ENCODE results near the gene COL23A1. TPM values are rescaled to one million over a fixed set of nuclear protein-coding genes. Genes with fewer than 3 reads are reported as not detected.

The COL23A1 gene
- total and polyA plus RNA-seq, 8 donors = 0.52 to 9.5 (median 7.5) TPM

GRCh38 chr5:178271726-178272479 lies 318.3 kb downstream of the COL23A1 start:
- Histone ChIP-seq H3K27ac (no peak overlapping the region), H3K27me3 (no peaks in the 10 kb centered on the region), H3K4me1 (no peaks in the 10 kb centered on the region), H3K36me3 (no peaks in the 10 kb centered on the region), H3K9me3 (peaks cover 0 to 4% of the 10 kb centered on the region in 2 donors), H3K4me3 (no peak overlapping the region)
- TF ChIP-seq CTCF (IDR thresholded peaks at IDR 0.05) = no peak
- intact Hi-C loops (cut with DNase I) = loop anchor here in 1 of 2 donors (10.0 kb wide), 1 partner anchor 313 kb away; no protein-coding TSS in a partner anchor
- ATAC-seq (no peak), DNase-seq (peak in 1 of 4 donors; percentile 70)

- ATAC-seq (no peak), DNase-seq (no peak)
- Histone ChIP-seq H3K36me3 (no peaks in the 10 kb centered on the region), H3K27ac (no peak overlapping the region), H3K4me3 (no peak overlapping the region), H3K9me3 (peaks cover 0 to 4% of the 10 kb centered on the region in 2 donors), H3K4me1 (no peaks in the 10 kb centered on the region), H3K27me3 (no peaks in the 10 kb centered on the region)
- intact Hi-C loops (cut with DNase I) = loop anchor here in 1 of 2 donors (10.0 kb wide), 1 partner anchor 314 kb away; no protein-coding TSS in a partner anchor
- no peak for TF ChIP-seq CTCF (IDR thresholded peaks at IDR 0.05)
Observed at GRCh38 chr5:178271231-178271630, 319.0 kb downstream of the COL23A1 start.

- H3K27ac ChIP-seq = no peak overlapping the region
- no peaks in the 10 kb centered on the region for H3K27me3 ChIP-seq
- no peak for DNase-seq
- H3K36me3 ChIP-seq = no peaks in the 10 kb centered on the region
- intact Hi-C loops (cut with DNase I) = no loop called here
- no peaks in the 10 kb centered on the region for H3K9me3 ChIP-seq
- ATAC-seq = no peak
- no peaks in the 10 kb centered on the region for H3K4me1 ChIP-seq
- no peak overlapping the region for H3K4me3 ChIP-seq
- TF ChIP-seq CTCF (IDR thresholded peaks at IDR 0.05) = no peak
Observed at GRCh38 chr5:178269499-178269898, 320.7 kb downstream of the COL23A1 start.

GRCh38 chr5:178267876-178268275 lies 322.3 kb downstream of the COL23A1 start:
- H3K27me3 ChIP-seq = no peaks in the 10 kb centered on the region
- no peaks in the 10 kb centered on the region for H3K4me1 ChIP-seq
- no peak for TF ChIP-seq CTCF (IDR thresholded peaks at IDR 0.05)
- DNase-seq (peak in 1 of 4 donors; percentile 60), ATAC-seq (no peak)
- H3K36me3 ChIP-seq = no peaks in the 10 kb centered on the region
- H3K9me3 ChIP-seq = no peaks in the 10 kb centered on the region
- no peak overlapping the region for H3K27ac ChIP-seq
- intact Hi-C loops (cut with DNase I) = no loop called here
- H3K4me3 ChIP-seq = no peak overlapping the region

GRCh38 chr5:178267245-178267644 lies 322.9 kb downstream of the COL23A1 start:
- ATAC-seq = no peak

More at GRCh38 chr5:178267245-178267644, 322.9 kb downstream of the COL23A1 start:
- no peaks in the 10 kb centered on the region for H3K27me3 ChIP-seq
- no peak overlapping the region for H3K27ac ChIP-seq
- no peaks in the 10 kb centered on the region for H3K9me3 ChIP-seq
- no peak for TF ChIP-seq CTCF (IDR thresholded peaks at IDR 0.05)
- no peaks in the 10 kb centered on the region for H3K4me1 ChIP-seq
- H3K4me3 ChIP-seq = no peak overlapping the region
- no peaks in the 10 kb centered on the region for H3K36me3 ChIP-seq
- DNase-seq = no peak
- intact Hi-C loops (cut with DNase I) = no loop called here
